ENCODE data around the gene SH2D7.
A peak's percentile ranks its signal among the peaks of the same experiment; 100 is the strongest.

Gene SH2D7

GRCh38 chr15:78050826-78051225 lies 41.5 kb upstream of the SH2D7 start:
- no peak for TF ChIP-seq ZNF70 (CRISPR knock-in tag; IDR thresholded peaks at IDR 0.05)
- no peak for TF ChIP-seq ZFP3 (CRISPR knock-in tag; IDR thresholded peaks at IDR 0.05)
- TF ChIP-seq PATZ1 (CRISPR knock-in tag; IDR thresholded peaks at IDR 0.05; ENCODE audit: borderline replicate concordance), result no peak
- no peak for TF ChIP-seq CSDC2 (CRISPR knock-in tag; IDR thresholded peaks at IDR 0.05)
- TF ChIP-seq CSRNP3 (CRISPR knock-in tag; IDR thresholded peaks at IDR 0.05), result no peak
- TF ChIP-seq GLIS3 (CRISPR knock-in tag; IDR thresholded peaks at IDR 0.05), result no peak
- no peak for TF ChIP-seq ZNF8 (CRISPR knock-in tag; IDR thresholded peaks at IDR 0.05)
- TF ChIP-seq ESRRG (CRISPR knock-in tag; IDR thresholded peaks at IDR 0.05), result no peak
- no peak for TF ChIP-seq TOX (CRISPR knock-in tag; IDR thresholded peaks at IDR 0.05; ENCODE audit: borderline replicate concordance)
- TF ChIP-seq PPARA (CRISPR knock-in tag; IDR thresholded peaks at IDR 0.05; ENCODE audit: borderline replicate concordance), result no peak
- TF ChIP-seq ISL1 (CRISPR knock-in tag; IDR thresholded peaks at IDR 0.05), result no peak
- no peak for ATAC-seq

- no peak for TF ChIP-seq CREB5 (CRISPR knock-in tag; IDR thresholded peaks at IDR 0.05; ENCODE audit: low read depth)
- no peak for ATAC-seq
Observed at GRCh38 chr15:78051596-78051995, 40.8 kb upstream of the SH2D7 start.

GRCh38 chr15:78052001-78052401 lies 40.4 kb upstream of the SH2D7 start:
- no peak for TF ChIP-seq TSHZ2 (CRISPR knock-in tag; IDR thresholded peaks at IDR 0.05)
- no peak for TF ChIP-seq POU6F1 (CRISPR knock-in tag; IDR thresholded peaks at IDR 0.05; ENCODE audit: borderline replicate concordance, low read depth)
- TF ChIP-seq ESRRG (CRISPR knock-in tag; IDR thresholded peaks at IDR 0.05), result no peak
- no peak for TF ChIP-seq ZC3H10 (CRISPR knock-in tag; IDR thresholded peaks at IDR 0.05)
- TF ChIP-seq CSDC2 (CRISPR knock-in tag; IDR thresholded peaks at IDR 0.05), result no peak
- TF ChIP-seq OSR1 (CRISPR knock-in tag; IDR thresholded peaks at IDR 0.05), result no peak
- TF ChIP-seq TCF4 (CRISPR knock-in tag; IDR thresholded peaks at IDR 0.05; ENCODE audit: borderline replicate concordance), result no peak
- TF ChIP-seq ARNTL (CRISPR knock-in tag; IDR thresholded peaks at IDR 0.05; ENCODE audit: borderline replicate concordance, low read depth), result no peak
- TF ChIP-seq ISL1 (CRISPR knock-in tag; IDR thresholded peaks at IDR 0.05), result no peak
- no peak for TF ChIP-seq ZNF8 (CRISPR knock-in tag; IDR thresholded peaks at IDR 0.05)
- TF ChIP-seq ZFP30 (CRISPR knock-in tag; IDR thresholded peaks at IDR 0.05), result no peak
- no peak for TF ChIP-seq PPARA (CRISPR knock-in tag; IDR thresholded peaks at IDR 0.05; ENCODE audit: borderline replicate concordance)
- ATAC-seq, result peak; percentile 59

- no peak for TF ChIP-seq ZNF8 (CRISPR knock-in tag; IDR thresholded peaks at IDR 0.05)
- TF ChIP-seq BACH2 (CRISPR knock-in tag; IDR thresholded peaks at IDR 0.05; ENCODE audit: borderline replicate concordance), result no peak
- TF ChIP-seq ZNF70 (CRISPR knock-in tag; IDR thresholded peaks at IDR 0.05), result no peak
- no peak for TF ChIP-seq ARNTL (CRISPR knock-in tag; IDR thresholded peaks at IDR 0.05; ENCODE audit: borderline replicate concordance, low read depth)
- no peak for TF ChIP-seq RARB (CRISPR knock-in tag; IDR thresholded peaks at IDR 0.05)
- TF ChIP-seq ZNF565 (CRISPR knock-in tag; conservative IDR thresholded peaks at IDR 0.05; ENCODE audit: low read depth), result no peak
- no peak for TF ChIP-seq CSRNP3 (CRISPR knock-in tag; IDR thresholded peaks at IDR 0.05)
- no peak for TF ChIP-seq PATZ1 (CRISPR knock-in tag; IDR thresholded peaks at IDR 0.05; ENCODE audit: borderline replicate concordance)
- no peak for TF ChIP-seq ZC3H10 (CRISPR knock-in tag; IDR thresholded peaks at IDR 0.05)
- no peak for TF ChIP-seq CSDC2 (CRISPR knock-in tag; IDR thresholded peaks at IDR 0.05)
- no peak for TF ChIP-seq TOX (CRISPR knock-in tag; IDR thresholded peaks at IDR 0.05; ENCODE audit: borderline replicate concordance)
- no peak for ATAC-seq
Observed at GRCh38 chr15:78052545-78052944, 39.8 kb upstream of the SH2D7 start.
